ENCODE measurements around the gene CAV2.
"Not testable (repeated sequence)": the region's sequence is repeated elsewhere in the genome, so short reads cannot be mapped to it uniquely, and the experiment has no call there.

CAV2 gene

GRCh38 chr7:116499168-116500077, at the start of gene CAV2:
CAV2 (plus strand) TSS chr7:116499738; CDS start chr7:116499782, 44 bp downstream.
- peak in 5 of 14 donors; percentile 12 to 31 (median 21) for DNase-seq

GRCh38 chr7:116449950-116450349, 49.6 kb upstream of the CAV2 start:
- DNase-seq, result no peak

GRCh38 chr7:116451957-116452729, 47.4 kb upstream of the CAV2 start:
- no peak for DNase-seq

GRCh38 chr7:116454377-116454776, 45.2 kb upstream of the CAV2 start:
- DNase-seq, result no peak

GRCh38 chr7:116455009-116455408, 44.5 kb upstream of the CAV2 start:
- no peak for DNase-seq

GRCh38 chr7:116455499-116455898, 44.0 kb upstream of the CAV2 start:
- DNase-seq, result no peak

GRCh38 chr7:116461500-116461899, 38.0 kb upstream of the CAV2 start:
- no peak for DNase-seq

- DNase-seq, result no peak
These were observed 35.6 kb upstream of the CAV2 start for GRCh38 chr7:116463956-116464355.

- DNase-seq, result no peak
These were observed 35.2 kb upstream of the CAV2 start for GRCh38 chr7:116464375-116464774.

GRCh38 chr7:116465125-116465524, 34.4 kb upstream of the CAV2 start:
- DNase-seq, result no peak

- no peak for DNase-seq
These were observed 31.0 kb upstream of the CAV2 start for GRCh38 chr7:116468534-116468933.

GRCh38 chr7:116477625-116478024, 21.9 kb upstream of the CAV2 start:
- no peak for DNase-seq

- no peak for DNase-seq
These were observed 20.7 kb upstream of the CAV2 start for GRCh38 chr7:116478834-116479233.

GRCh38 chr7:116483271-116483942, 16.1 kb upstream of the CAV2 start:
- DNase-seq, result no peak

GRCh38 chr7:116484389-116484788, 15.1 kb upstream of the CAV2 start:
- not testable (repeated sequence) for DNase-seq

GRCh38 chr7:116487907-116488521, 11.5 kb upstream of the CAV2 start:
- DNase-seq, result no peak

- no peak for DNase-seq
These were observed 9.2 kb upstream of the CAV2 start for GRCh38 chr7:116490351-116490750.

GRCh38 chr7:116491887-116492653, 7.5 kb upstream of the CAV2 start:
- DNase-seq, result no peak

GRCh38 chr7:116492654-116493109, 6.9 kb upstream of the CAV2 start:
- no peak for DNase-seq

GRCh38 chr7:116493449-116493848, 6.1 kb upstream of the CAV2 start:
- DNase-seq, result no peak

- no peak for DNase-seq
These were observed 5.1 kb upstream of the CAV2 start for GRCh38 chr7:116494472-116494871.

GRCh38 chr7:116495736-116496135, 3.8 kb upstream of the CAV2 start:
- DNase-seq, result no peak
